Measurements from ENCODE around the gene TMEM244.
"Not testable (repeated sequence)": the region's sequence is repeated elsewhere in the genome, so short reads cannot be mapped to it uniquely, and the experiment has no call there.

TMEM244 gene

DNA sequence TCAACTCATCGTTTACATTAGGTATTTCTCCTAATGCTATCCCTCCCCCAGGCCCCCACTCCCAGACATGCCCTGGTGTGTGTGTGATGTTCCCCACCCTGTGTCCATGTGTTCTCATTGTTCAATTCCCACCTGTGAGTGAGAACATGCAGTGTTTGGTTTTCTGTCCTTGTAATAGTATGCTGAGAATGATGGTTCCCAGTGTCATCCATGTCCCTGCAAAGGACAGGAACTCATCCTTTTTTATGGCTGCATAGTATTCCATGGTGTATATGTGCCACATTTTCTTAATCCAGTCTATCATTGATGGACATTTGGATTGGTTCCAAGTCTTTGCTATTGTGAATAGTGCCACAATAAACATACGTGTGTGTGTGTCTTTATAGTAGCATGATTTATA is 54.0 kb downstream of the TMEM244 start:
- not testable (repeated sequence) for DNase-seq

GRCh38 chr6:129802920-129803319 is 58.2 kb downstream of the TMEM244 start:
- not testable (repeated sequence) for DNase-seq

DNA sequence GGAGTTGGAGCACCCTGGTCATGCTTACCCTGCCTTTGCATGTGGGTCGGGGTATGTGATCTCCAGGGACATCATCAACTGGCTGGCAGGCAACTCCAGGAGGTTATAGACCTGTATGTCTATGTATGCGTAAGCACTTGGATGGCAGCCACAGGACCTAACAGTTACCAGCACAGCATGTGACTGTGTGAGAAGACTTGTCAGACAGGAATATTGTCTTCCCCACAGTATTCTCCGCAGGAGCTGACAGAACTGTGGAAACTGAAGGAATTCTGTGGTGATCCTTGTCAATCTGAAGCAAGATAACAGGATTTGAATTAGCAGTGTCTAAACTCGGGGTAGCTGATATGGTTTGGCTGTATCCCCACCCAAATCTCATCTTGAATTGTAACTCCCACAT is 59.2 kb downstream of the TMEM244 start:
- DNase-seq, result no peak

DNA sequence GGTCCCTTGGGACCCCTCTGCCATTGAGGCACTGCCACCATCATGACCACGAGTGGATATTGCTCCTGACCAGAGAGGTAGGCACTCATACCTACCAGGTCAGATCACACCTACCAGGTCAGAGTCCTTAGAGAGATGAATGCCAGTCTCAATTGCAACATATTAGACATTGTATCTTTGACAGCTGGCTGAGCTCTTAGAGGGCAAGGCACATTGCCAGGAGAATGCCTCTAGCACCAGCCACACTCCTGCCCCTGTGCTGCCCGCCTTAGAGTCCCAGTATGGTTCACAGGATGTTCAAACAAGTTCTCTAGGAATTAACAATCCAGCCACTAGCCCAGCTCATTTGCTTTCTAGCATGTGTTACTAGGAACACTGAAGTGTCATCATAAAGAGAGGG is 65.9 kb downstream of the TMEM244 start:
- no peak for DNase-seq

GRCh38 chr6:129793447-129793846 is 67.7 kb downstream of the TMEM244 start:
- DNase-seq, result no peak

DNA sequence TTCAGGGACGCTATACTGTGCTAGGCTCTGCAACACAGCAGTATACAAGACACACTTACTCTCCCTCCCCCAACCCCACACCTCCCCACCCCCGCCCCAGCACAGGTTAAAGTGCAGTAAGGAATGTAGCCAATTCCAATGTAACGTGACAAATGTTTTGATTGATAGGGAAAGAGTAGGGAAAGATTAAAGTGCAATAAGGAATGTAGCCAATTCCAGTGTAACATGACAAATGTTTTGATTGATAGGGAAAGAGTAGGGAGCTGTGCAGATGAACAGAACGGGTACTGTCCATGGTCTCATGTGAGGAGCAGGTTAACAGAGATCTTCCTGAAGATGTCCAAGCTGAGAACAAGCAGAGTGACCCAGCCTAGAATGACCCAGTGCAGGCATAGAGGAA is 69.1 kb downstream of the TMEM244 start:
- DNase-seq, result no peak

GRCh38 chr6:129790785-129791184 is 70.3 kb downstream of the TMEM244 start:
- DNase-seq, result no peak

GRCh38 chr6:129789974-129790373 is 71.1 kb downstream of the TMEM244 start:
- no peak for DNase-seq

GRCh38 chr6:129787816-129788215 is 73.3 kb downstream of the TMEM244 start:
- DNase-seq, result no peak

DNA sequence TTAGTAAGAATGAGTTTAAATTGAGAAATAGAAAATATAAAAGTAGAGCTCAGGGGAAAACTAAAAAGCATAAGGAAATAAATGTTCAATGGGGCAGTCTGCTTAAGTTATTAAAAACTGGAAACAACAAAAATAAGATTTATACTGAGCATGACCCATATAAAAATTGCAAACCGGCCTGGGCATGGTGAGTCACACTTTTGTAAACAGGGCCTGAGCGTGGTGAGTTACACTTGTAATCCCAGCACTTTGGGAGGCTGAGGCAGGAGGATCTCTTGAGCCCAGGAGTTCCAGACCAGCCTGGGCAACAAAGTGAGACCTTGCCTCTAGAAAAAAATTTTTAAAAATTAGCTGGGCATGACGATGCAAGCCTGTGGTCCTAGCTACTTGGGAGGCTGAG is 74.6 kb downstream of the TMEM244 start:
- no peak for DNase-seq

DNA sequence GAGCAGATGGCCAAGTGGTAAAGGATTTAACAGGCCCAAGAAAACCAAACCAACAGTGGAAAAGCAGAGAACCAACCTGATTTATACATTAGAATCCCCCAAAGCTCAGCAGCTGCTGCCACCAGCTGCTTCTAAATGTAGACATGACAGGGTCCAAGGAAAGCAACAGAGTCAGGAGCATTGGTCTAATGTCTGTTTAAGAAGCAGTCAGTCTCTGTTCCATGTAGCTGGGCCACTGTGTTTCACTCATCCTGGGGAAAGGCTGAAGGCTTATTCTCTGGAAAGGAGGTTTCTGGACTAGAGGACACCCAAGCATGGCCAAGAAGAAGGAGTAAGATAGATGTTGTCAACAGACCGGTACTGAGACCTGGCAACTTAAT is 75.4 kb downstream of the TMEM244 start:
- DNase-seq, result no peak

GRCh38 chr6:129785047-129785755 is 75.9 kb downstream of the TMEM244 start:
- no peak for DNase-seq

Measured in CD4-positive, alpha-beta T cell treated with Interleukin-15 for 1 hour (primary cell).